ENCODE measurements around the gene ITPR1. TPM values are rescaled to one million over a fixed set of nuclear protein-coding genes. Genes with fewer than 3 reads are reported as not detected.

ITPR1 gene
- total and polyA plus RNA-seq, 10 of the 15 experiments (the other 5 are each of a cell fraction or from before 2014, with no cell fraction given) = 12.2 to 239 (median 28.4) TPM

GRCh38 chr3:4889896-4890295 lies 396.7 kb downstream of the ITPR1 start:
- Histone ChIP-seq H2AFZ (ENCODE audit: control insufficient read depth, low read depth, low read length) (no peak overlapping the region), H3K4me3 (no peak overlapping the region), H3K36me3 (ENCODE audit: control insufficient read depth in 2 of 2, insufficient read depth in 2 of 2, low read length in 1 of 2) (no peaks in the 10 kb centered on the region), H4K20me1 (ENCODE audit: control insufficient read depth, insufficient read depth) (no peaks in the 10 kb centered on the region), H3K79me2 (ENCODE audit: control insufficient read depth, insufficient read depth, low read length) (no peaks in the 10 kb centered on the region), H3K4me1 (ENCODE audit: control insufficient read depth, insufficient read depth, low read length) (peaks cover 12% of the 10 kb centered on the region), H3K27me3 (replicated peaks in 1 of 2; ENCODE audit: control insufficient read depth in 2 of 2, insufficient read depth in 2 of 2, low read length in 1 of 2) (no peaks in the 10 kb centered on the region), H3K9ac (ENCODE audit: control insufficient read depth, insufficient read depth, low read length) (no peak overlapping the region), H3K27ac (ENCODE audit: control insufficient read depth, insufficient read depth) (no peak overlapping the region), H3K9me3 (replicated peaks; ENCODE audit: control insufficient read depth, insufficient read depth, low read length) (no peaks in the 10 kb centered on the region; the same call in 2 of the 3 replicates), H3K4me2 (ENCODE audit: control insufficient read depth, insufficient read depth) (no peak overlapping the region)
- ATAC-seq (no peak), FAIRE-seq (no peak), DNase-seq (ENCODE audit: low read depth, low spot score) (no peak)
- intact Hi-C loops (cut with micrococcal nuclease; ENCODE audit: unreplicated experiment) = loop anchor here (1.0 to 2.0 kb wide), 4 partner anchors 40 to 137 kb away; no protein-coding TSS in a partner anchor
- ChIA-PET SMC1A (ENCODE audit: uncharacterized antibody, unreplicated experiment) (interaction anchor here (0.7 to 4.0 kb wide), 20 partner anchors 9 to 178 kb away, joined by 3 to 25 read pairs (median 4); partner anchors contain the start of gene BHLHE40), CTCF (interaction anchor here (0.6 to 4.7 kb wide), 10 partner anchors 16 to 305 kb away, joined by 3 to 17 read pairs (median 4); no protein-coding TSS in a partner anchor), POLR2A (interaction anchor here (0.8 to 2.1 kb wide), 7 partner anchors 8 to 169 kb away, joined by 3 to 6 read pairs (median 4); no protein-coding TSS in a partner anchor), RAD21 (ENCODE audit: unreplicated experiment) (interaction anchor here (1.0 to 2.9 kb wide), 8 partner anchors 17 to 179 kb away, joined by 3 to 11 read pairs (median 6); partner anchors contain the start of gene BHLHE40)
- TF ChIP-seq ASH2L (IDR thresholded peaks at IDR 0.05; ENCODE audit: borderline replicate concordance, low read depth) (no peak), ZBED1 (IDR thresholded peaks at IDR 0.05; ENCODE audit: borderline replicate concordance) (0 out of 2 replicates have a peak, but pooled peaks have one; percentile 4)
- in situ Hi-C loops (cut with MboI) = no loop called here
- WGBS (ENCODE audit: insufficient coverage, insufficient replicate concordance, low lambda C conversion rate, missing lambda C conversion rate) = 85% methylated on average over 3 of the region's 3 CpGs
- BruUV-seq (replicated peaks) = no TSS peak

DNA sequence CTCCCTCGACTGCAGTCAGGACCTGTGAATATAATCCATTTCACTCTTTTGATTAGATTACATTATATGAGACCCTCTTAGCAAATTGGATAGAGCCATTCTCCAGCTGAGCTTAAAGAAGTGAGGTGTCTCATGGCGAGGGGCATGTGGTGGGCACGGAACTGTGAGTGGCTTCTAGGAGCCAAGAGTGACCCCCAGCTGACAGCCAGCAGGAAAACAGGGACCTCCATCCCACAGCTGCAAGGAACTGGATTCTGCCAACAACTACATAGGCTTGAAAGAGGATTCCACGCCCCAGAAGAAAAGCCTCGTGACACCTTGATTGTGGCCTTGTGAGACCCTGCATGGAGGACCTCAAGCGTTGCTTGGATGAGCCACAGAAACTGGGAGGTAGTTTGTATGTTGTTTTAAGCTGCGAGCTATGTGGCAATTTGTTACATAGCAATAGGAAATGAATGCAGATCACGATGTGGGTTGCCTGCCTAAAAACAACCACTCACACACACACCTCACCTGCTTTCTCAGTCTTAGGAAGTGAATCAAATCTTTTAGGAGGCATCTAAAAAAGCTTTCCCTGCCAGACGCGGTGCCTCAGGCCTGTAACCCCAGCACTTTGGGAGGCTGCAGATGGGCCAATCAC lies 401.9 kb downstream of the ITPR1 start:
- no peak overlapping the region for H3K4me2 ChIP-seq (ENCODE audit: control insufficient read depth, insufficient read depth)

More for the DNA sequence above, 401.9 kb downstream of the ITPR1 start:
- peaks cover 16% of the 10 kb centered on the region for H3K4me1 ChIP-seq (ENCODE audit: control insufficient read depth, insufficient read depth, low read length)
- FAIRE-seq (no peak), ATAC-seq (no peak), DNase-seq (ENCODE audit: low read depth, low spot score) (no peak)
- ChIA-PET POLR2A (interaction anchor here (1.0 to 2.3 kb wide), 2 partner anchors 11 to 78 kb away, joined by 3 to 9 read pairs; no protein-coding TSS in a partner anchor), CTCF (interaction anchor here (0.6 to 1.6 kb wide), 5 partner anchors 78 to 159 kb away, joined by 3 to 4 read pairs (median 3); no protein-coding TSS in a partner anchor), SMC1A (ENCODE audit: uncharacterized antibody, unreplicated experiment) (interaction anchor here (0.6 to 3.3 kb wide), 14 partner anchors 9 to 174 kb away, joined by 3 to 17 read pairs (median 4); no protein-coding TSS in a partner anchor), RAD21 (ENCODE audit: unreplicated experiment) (interaction anchor here (1.0 to 2.9 kb wide), 3 partner anchors 78 to 147 kb away, joined by 3 to 7 read pairs (median 4); no protein-coding TSS in a partner anchor)
- in situ Hi-C loops (cut with MboI) (no loop called here), intact Hi-C loops (cut with micrococcal nuclease; ENCODE audit: unreplicated experiment) (loop anchor here (5.0 kb wide), 2 partner anchors 63 to 143 kb away; no protein-coding TSS in a partner anchor)
- no peaks in the 10 kb centered on the region for H3K79me2 ChIP-seq (ENCODE audit: control insufficient read depth, insufficient read depth, low read length)
- BruUV-seq (replicated peaks) = no TSS peak
- no peaks in the 10 kb centered on the region for H4K20me1 ChIP-seq (ENCODE audit: control insufficient read depth, insufficient read depth)
- H3K36me3 ChIP-seq (ENCODE audit: control insufficient read depth in 2 of 2, insufficient read depth in 2 of 2, low read length in 1 of 2) = no peaks in the 10 kb centered on the region
- TF ChIP-seq WRNIP1 (IDR thresholded peaks at IDR 0.05; ENCODE audit: borderline replicate concordance, low read depth, low read length) (no peak), ZNF622 (IDR thresholded peaks at IDR 0.05) (no peak), CTCF (IDR thresholded peaks at IDR 0.05 in 2 of 3, conservative IDR thresholded peaks at IDR 0.05 in 1 of 3; ENCODE audit: control insufficient read depth in 2 of 3, extremely low read depth in 1 of 3, insufficient read depth in 1 of 3, low read depth in 3 of 3, low read length in 3 of 3) (no peak), FOS (IDR thresholded peaks at IDR 0.05; ENCODE audit: borderline replicate concordance, extremely low read depth, insufficient read length) (no peak), USF2 (IDR thresholded peaks at IDR 0.05; ENCODE audit: borderline replicate concordance, low read depth, low read length) (no peak)
- TF ChIP-seq, protein P1, sequence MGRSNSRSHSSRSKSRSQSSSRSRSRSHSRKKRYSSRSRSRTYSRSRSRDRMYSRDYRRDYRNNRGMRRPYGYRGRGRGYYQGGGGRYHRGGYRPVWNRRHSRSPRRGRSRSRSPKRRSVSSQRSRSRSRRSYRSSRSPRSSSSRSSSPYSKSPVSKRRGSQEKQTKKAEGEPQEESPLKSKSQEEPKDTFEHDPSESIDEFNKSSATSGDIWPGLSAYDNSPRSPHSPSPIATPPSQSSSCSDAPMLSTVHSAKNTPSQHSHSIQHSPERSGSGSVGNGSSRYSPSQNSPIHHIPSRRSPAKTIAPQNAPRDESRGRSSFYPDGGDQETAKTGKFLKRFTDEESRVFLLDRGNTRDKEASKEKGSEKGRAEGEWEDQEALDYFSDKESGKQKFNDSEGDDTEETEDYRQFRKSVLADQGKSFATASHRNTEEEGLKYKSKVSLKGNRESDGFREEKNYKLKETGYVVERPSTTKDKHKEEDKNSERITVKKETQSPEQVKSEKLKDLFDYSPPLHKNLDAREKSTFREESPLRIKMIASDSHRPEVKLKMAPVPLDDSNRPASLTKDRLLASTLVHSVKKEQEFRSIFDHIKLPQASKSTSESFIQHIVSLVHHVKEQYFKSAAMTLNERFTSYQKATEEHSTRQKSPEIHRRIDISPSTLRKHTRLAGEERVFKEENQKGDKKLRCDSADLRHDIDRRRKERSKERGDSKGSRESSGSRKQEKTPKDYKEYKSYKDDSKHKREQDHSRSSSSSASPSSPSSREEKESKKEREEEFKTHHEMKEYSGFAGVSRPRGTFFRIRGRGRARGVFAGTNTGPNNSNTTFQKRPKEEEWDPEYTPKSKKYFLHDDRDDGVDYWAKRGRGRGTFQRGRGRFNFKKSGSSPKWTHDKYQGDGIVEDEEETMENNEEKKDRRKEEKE (IDR thresholded peaks at IDR 0.05) = no peak
- H3K9me3 ChIP-seq (replicated peaks; ENCODE audit: control insufficient read depth, insufficient read depth, low read length) = no peaks in the 10 kb centered on the region; the same call in 2 of the 3 replicates
- H3K4me3 ChIP-seq = no peak overlapping the region
- H3K27ac ChIP-seq (ENCODE audit: control insufficient read depth, insufficient read depth) = no peak overlapping the region
- H2AFZ ChIP-seq (ENCODE audit: control insufficient read depth, low read depth, low read length) = no peak overlapping the region
- no peaks in the 10 kb centered on the region for H3K27me3 ChIP-seq (replicated peaks in 1 of 2; ENCODE audit: control insufficient read depth in 2 of 2, insufficient read depth in 2 of 2, low read length in 1 of 2)
- 56% methylated on average over 10 of the region's 10 CpGs for WGBS (ENCODE audit: insufficient coverage, insufficient replicate concordance, low lambda C conversion rate, missing lambda C conversion rate)
- H3K9ac ChIP-seq (ENCODE audit: control insufficient read depth, insufficient read depth, low read length) = no peak overlapping the region

All from GM12878 (cell line).